K562 (cell line): Measurements from ENCODE around the gene SPEF1. TPM values are rescaled to one million over a fixed set of nuclear protein-coding genes. Genes with fewer than 3 reads are reported as not detected.

Source experiments
- ARID1B ChIP-seq: fragments of 450-650 bp; IDR thresholded peaks from 2 replicates; pipeline ENCODE4 v1.6.1; 2016; ENCODE audit warnings: antibody characterized with exemption, mild to moderate bottlenecking, inconsistent platforms
- BRCA1 ChIP-seq, 2 experiments: fragments of 450-650 bp in 1 of 2; sonication (generic) in 1 of 2; formaldehyde crosslinking in 1 of 2; IDR thresholded peaks; 2 replicates each; pipeline versions ENCODE4 v1.5.0 to v1.6.1; 2017 to 2020; ENCODE audit warnings: mild to moderate bottlenecking in 1 of 2, missing genetic modification reagents in 1 of 2
- CCNT2 ChIP-seq: IDR thresholded peaks from 2 replicates; pipeline ENCODE4 v1.6.1; 2011; ENCODE audit warnings: borderline replicate concordance, low read depth, mild to moderate bottlenecking, moderate library complexity, mixed read lengths, low read length; ENCODE audit not compliant: insufficient read length; ENCODE audit errors: extremely low read depth
- CREB3 ChIP-seq: fragments of 450-650 bp; conservative IDR thresholded peaks from 2 replicates; pipeline ENCODE4 v1.6.1; 2016; ENCODE audit warnings: missing genetic modification characterization, low read depth, mild to moderate bottlenecking, missing compliant biosample characterization, moderate library complexity
- GABPB1 ChIP-seq: sonication (generic); formaldehyde crosslinking; IDR thresholded peaks from 2 replicates; pipeline ENCODE4 v1.8.0; 2022; ENCODE audit warnings: mild to moderate bottlenecking, missing genetic modification reagents
- MLX ChIP-seq, 2 experiments: fragments of 450-650 bp in 1 of 2; sonication (generic) in 1 of 2; formaldehyde crosslinking; conservative IDR thresholded peaks; 2 replicates each; pipeline versions ENCODE4 v1.4.0 to v1.8.1; 2020 to 2022; ENCODE audit warnings: mild to moderate bottlenecking in 1 of 2, missing genetic modification reagents in 1 of 2
- RNF2 ChIP-seq: sonication (generic); IDR thresholded peaks from 2 replicates; pipeline ENCODE4 v1.6.1; 2016
- SAP30 ChIP-seq: fragments of 200-600 bp; sonication (generic); IDR thresholded peaks from 2 replicates; pipeline ENCODE4 v1.6.1; 2012; ENCODE audit warnings: borderline replicate concordance, low read depth, mild to moderate bottlenecking, moderate library complexity, low read length, control low read depth, inconsistent platforms; ENCODE audit not compliant: insufficient read depth, poor library complexity, severe bottlenecking
- SUPT5H ChIP-seq: fragments of 450-650 bp; IDR thresholded peaks from 2 replicates; pipeline ENCODE4 v1.6.1; 2016
- TAF7 ChIP-seq: fragments of 450-650 bp; IDR thresholded peaks from 2 replicates; pipeline ENCODE4 v1.6.1; 2016; ENCODE audit warnings: missing genetic modification characterization, missing compliant biosample characterization
- THRA ChIP-seq: fragments of 450-650 bp; IDR thresholded peaks from 2 replicates; pipeline ENCODE4 v1.6.1; 2017; ENCODE audit warnings: mild to moderate bottlenecking, moderate library complexity
- ZKSCAN3 ChIP-seq: fragments of 250-450 bp; sonication (Bioruptor Pico); IDR thresholded peaks from 2 replicates; pipeline ENCODE4 v1.4.0; 2020
- ZNF644 ChIP-seq: fragments of 200-800 bp; sonication (Bioruptor generic); IDR thresholded peaks from 2 replicates; pipeline ENCODE4 v1.6.1; 2016; ENCODE audit warnings: low read depth, missing genetic modification characterization, missing compliant biosample characterization
- ZNF764 ChIP-seq: fragments of 250-450 bp; sonication (Bioruptor Pico); IDR thresholded peaks from 2 replicates; pipeline ENCODE4 v1.4.0; 2020; ENCODE audit warnings: low read depth, mild to moderate bottlenecking, moderate library complexity
- polyA plus RNA-seq, 8 experiments: library from polyadenylated mRNA; depleted of rRNA in 4 of 8; stranded (reverse) in 5 of 8; unstranded in 3 of 8; fragments of >200 nt; fragmentation: Nextera tagmentation in 2 of 8; fragmentation: Illumina TruSeq in 1 of 8; extraction: Ambion mirVana in 2 of 8; extraction: Trizol in 1 of 8; gene quantifications; 2 replicates each; pipeline versions ENCODE4 v1.2.1 to v1.2.3, GENCODE V29; 2011 to 2014; ENCODE audit warnings: inconsistent platforms in 1 of 8, missing spikeins in 1 of 8
- total RNA-seq, 7 experiments: library from RNA; depleted of rRNA in 6 of 7; stranded (reverse); fragments of >200 nt in 6 of 7; fragmentation: Illumina TruSeq in 2 of 7; extraction: Trizol in 2 of 7; gene quantifications; 2 replicates each; pipeline versions ENCODE4 v1.2.1 to v1.2.3, GENCODE V29; 2011 to 2021; ENCODE audit warnings: low replicate concordance in 1 of 7
- TF ChIP-seq, protein P1 (sequence below): fragments of 450-650 bp; IDR thresholded peaks from 2 replicates; pipeline ENCODE4 v1.7.1; 2018; ENCODE audit warnings: mild to moderate bottlenecking, low read depth; ENCODE audit not compliant: partially characterized antibody
- TF ChIP-seq, protein P2 (sequence below): fragments of 250-450 bp; sonication (Bioruptor Pico); IDR thresholded peaks from 2 replicates; pipeline ENCODE4 v1.5.0; 2021; ENCODE audit warnings: mild to moderate bottlenecking, borderline replicate concordance

Gene SPEF1
- total and polyA plus RNA-seq, 9 of the 15 experiments (the other 6 are each of a cell fraction or from before 2014, with no cell fraction given): not detected

DNA sequence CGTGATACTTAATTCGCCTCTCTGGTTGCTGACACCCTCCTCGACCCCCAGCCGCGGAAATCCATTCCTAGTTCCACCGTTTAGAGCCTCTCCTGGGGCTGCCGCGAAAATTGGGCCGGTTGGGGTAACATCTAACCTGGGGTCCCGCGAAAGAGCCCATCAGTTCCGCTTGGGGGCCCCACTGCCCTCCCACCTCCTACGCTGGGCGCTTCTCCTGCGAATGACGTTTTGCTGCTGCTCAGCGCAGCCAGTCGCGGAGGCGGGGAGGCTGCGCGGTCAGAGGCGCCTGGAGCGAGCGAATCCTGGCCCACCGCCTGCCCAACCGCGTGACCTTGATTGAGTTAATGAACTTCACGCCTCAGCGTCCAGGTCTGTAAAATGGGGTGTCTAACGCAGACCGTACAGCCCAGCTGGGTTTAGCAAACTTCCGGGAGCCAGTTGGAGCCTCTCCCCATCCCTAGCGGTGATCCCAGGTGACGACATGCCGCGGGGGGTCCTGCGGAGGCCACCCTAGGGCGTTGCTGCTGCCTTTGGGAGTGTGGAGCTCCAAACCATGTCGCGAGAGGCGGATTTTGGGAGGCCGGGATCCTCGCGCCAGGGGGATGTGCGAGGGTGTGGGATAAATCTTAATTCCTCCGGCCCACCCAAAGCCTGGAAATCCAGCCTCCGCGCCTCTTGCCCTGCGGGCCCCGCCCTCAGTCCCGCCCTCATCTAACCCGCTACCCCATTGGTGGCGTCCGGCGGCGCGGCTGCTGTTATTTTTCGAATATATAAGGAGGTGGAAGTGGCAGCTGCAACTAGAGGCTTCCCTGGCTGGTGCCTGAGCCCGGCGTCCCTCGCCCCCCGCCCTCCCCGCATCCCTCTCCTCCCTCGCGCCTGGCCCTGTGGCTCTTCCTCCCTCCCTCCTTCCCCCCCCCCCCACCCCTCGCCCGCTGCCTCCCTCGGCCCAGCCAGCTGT is 14.5 kb upstream of the SPEF1 start, which contains the start of gene CDC25B (continued):
- no peak for TF ChIP-seq ZNF644 (tag)
- peak; percentile 49 for TF ChIP-seq SUPT5H
- no peak for TF ChIP-seq ZKSCAN3 (CRISPR knock-in tag)
- no peak for TF ChIP-seq BRCA1 (IDR thresholded peaks at IDR 0.05)
- no peak for TF ChIP-seq BRCA1 (CRISPR knock-in tag; IDR thresholded peaks at IDR 0.05)
- TF ChIP-seq, protein P1, sequence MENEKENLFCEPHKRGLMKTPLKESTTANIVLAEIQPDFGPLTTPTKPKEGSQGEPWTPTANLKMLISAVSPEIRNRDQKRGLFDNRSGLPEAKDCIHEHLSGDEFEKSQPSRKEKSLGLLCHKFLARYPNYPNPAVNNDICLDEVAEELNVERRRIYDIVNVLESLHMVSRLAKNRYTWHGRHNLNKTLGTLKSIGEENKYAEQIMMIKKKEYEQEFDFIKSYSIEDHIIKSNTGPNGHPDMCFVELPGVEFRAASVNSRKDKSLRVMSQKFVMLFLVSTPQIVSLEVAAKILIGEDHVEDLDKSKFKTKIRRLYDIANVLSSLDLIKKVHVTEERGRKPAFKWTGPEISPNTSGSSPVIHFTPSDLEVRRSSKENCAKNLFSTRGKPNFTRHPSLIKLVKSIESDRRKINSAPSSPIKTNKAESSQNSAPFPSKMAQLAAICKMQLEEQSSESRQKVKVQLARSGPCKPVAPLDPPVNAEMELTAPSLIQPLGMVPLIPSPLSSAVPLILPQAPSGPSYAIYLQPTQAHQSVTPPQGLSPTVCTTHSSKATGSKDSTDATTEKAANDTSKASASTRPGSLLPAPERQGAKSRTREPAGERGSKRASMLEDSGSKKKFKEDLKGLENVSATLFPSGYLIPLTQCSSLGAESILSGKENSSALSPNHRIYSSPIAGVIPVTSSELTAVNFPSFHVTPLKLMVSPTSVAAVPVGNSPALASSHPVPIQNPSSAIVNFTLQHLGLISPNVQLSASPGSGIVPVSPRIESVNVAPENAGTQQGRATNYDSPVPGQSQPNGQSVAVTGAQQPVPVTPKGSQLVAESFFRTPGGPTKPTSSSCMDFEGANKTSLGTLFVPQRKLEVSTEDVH: no peak
- peak; percentile 29; the same call in 1 of the 2 replicates for TF ChIP-seq ARID1B
- TF ChIP-seq RNF2: no peak
- TF ChIP-seq THRA: no peak
- TF ChIP-seq MLX (CRISPR knock-in tag; conservative IDR thresholded peaks at IDR 0.05): no peak
- TF ChIP-seq TAF7 (tag): no peak
- TF ChIP-seq CCNT2: peak; percentile 11
- TF ChIP-seq ZNF764 (CRISPR knock-in tag): no peak
- peak; percentile 83 for TF ChIP-seq GABPB1 (CRISPR knock-in tag)
- TF ChIP-seq, protein P2, sequence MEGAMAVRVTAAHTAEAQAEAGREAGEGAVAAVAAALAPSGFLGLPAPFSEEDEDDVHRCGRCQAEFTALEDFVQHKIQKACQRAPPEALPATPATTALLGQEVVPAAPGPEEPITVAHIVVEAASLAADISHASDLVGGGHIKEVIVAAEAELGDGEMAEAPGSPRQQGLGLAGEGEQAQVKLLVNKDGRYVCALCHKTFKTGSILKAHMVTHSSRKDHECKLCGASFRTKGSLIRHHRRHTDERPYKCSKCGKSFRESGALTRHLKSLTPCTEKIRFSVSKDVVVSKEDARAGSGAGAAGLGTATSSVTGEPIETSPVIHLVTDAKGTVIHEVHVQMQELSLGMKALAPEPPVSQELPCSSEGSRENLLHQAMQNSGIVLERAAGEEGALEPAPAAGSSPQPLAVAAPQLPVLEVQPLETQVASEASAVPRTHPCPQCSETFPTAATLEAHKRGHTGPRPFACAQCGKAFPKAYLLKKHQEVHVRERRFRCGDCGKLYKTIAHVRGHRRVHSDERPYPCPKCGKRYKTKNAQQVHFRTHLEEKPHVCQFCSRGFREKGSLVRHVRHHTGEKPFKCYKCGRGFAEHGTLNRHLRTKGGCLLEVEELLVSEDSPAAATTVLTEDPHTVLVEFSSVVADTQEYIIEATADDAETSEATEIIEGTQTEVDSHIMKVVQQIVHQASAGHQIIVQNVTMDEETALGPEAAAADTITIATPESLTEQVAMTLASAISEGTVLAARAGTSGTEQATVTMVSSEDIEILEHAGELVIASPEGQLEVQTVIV: no peak
- no peak for TF ChIP-seq SAP30
- no peak for TF ChIP-seq CREB3 (tag)
